ENCODE data around the gene CR1L. TPM values are rescaled to one million over a fixed set of nuclear protein-coding genes. Genes with fewer than 3 reads are reported as not detected.

CR1L gene
- total and polyA plus RNA-seq, 9 of the 15 experiments (the other 6 are each of a cell fraction or from before 2014, with no cell fraction given) = 10.1 to 74.8 (median 34.3) TPM

GRCh38 chr1:207747627-207748492 lies 102.9 kb downstream of the CR1L start (continued):
- no peak for TF ChIP-seq NCOA2 (IDR thresholded peaks at IDR 0.05; ENCODE audit: partially characterized antibody in 2 of 2)
- peak; percentile 84; the same call in 1 of the 2 replicates for TF ChIP-seq DMBX1 (CRISPR knock-in tag; IDR thresholded peaks at IDR 0.05; ENCODE audit: borderline replicate concordance)
- no peak for TF ChIP-seq KLF16 (IDR thresholded peaks at IDR 0.05)
- TF ChIP-seq CTBP1 (IDR thresholded peaks at IDR 0.05; ENCODE audit: borderline replicate concordance) = peak; percentile 65
- TF ChIP-seq ZNF444 (CRISPR knock-in tag; IDR thresholded peaks at IDR 0.05) = no peak
- TF ChIP-seq DDX20 (tag; IDR thresholded peaks at IDR 0.05; ENCODE audit: low read depth) = no peak
- TF ChIP-seq CBFA2T2 (conservative IDR thresholded peaks at IDR 0.05) = no peak
- TF ChIP-seq TRIM24 (IDR thresholded peaks at IDR 0.05) = peak in 1 of 2 experiments; percentile 23; a peak in 1 of 4 replicates
- TF ChIP-seq LCOR (CRISPR knock-in tag; IDR thresholded peaks at IDR 0.05) = no peak
- no peak for TF ChIP-seq ZNF197 (CRISPR knock-in tag; IDR thresholded peaks at IDR 0.05; ENCODE audit: low read depth)
- TF ChIP-seq CCAR2 (IDR thresholded peaks at IDR 0.05; ENCODE audit: low read depth, low read length) = no peak
- TF ChIP-seq HDAC6 (IDR thresholded peaks at IDR 0.05; ENCODE audit: low read depth, low read length) = no peak
- no peak for TF ChIP-seq MCM5 (IDR thresholded peaks at IDR 0.05; ENCODE audit: low read depth)
- no peak for TF ChIP-seq HIVEP1 (CRISPR knock-in tag; IDR thresholded peaks at IDR 0.05)
- TF ChIP-seq EP400 (IDR thresholded peaks at IDR 0.05) = peak; percentile 45; the same call in 1 of the 2 replicates
- no peak for TF ChIP-seq CBX2 (IDR thresholded peaks at IDR 0.05; ENCODE audit: insufficient read depth, low read length, poor library complexity, severe bottlenecking)
- no peak for TF ChIP-seq E2F1 (CRISPR knock-in tag; IDR thresholded peaks at IDR 0.05)
- TF ChIP-seq YY1 (IDR thresholded peaks at IDR 0.05; ENCODE audit: borderline replicate concordance in 1 of 3, control insufficient read depth in 1 of 3, extremely low read depth in 1 of 3, insufficient read depth in 3 of 3, insufficient read length in 1 of 3, insufficient replicate concordance in 2 of 3, low read depth in 1 of 3, low read length in 2 of 3) = peak; percentile 11 to 75 (median 25)
- no peak for TF ChIP-seq ESRRA (IDR thresholded peaks at IDR 0.05; ENCODE audit: borderline replicate concordance, low read depth)
- no peak for TF ChIP-seq NFIC (IDR thresholded peaks at IDR 0.05)
- no peak for TF ChIP-seq BRF1 (IDR thresholded peaks at IDR 0.05; ENCODE audit: borderline replicate concordance, extremely low read depth, insufficient read length)
- 0 out of 2 replicates have a peak, but pooled peaks have one; percentile 44 for TF ChIP-seq ZNF75A (CRISPR knock-in tag; IDR thresholded peaks at IDR 0.05)
- no peak for TF ChIP-seq ZFX (CRISPR knock-in tag; IDR thresholded peaks at IDR 0.05)
- TF ChIP-seq ZBTB26 (CRISPR knock-in tag; IDR thresholded peaks at IDR 0.05) = no peak
- TF ChIP-seq ZBTB1 (CRISPR knock-in tag; IDR thresholded peaks at IDR 0.05; ENCODE audit: borderline replicate concordance, low read depth) = no peak
- TF ChIP-seq ZNF696 (CRISPR knock-in tag; conservative IDR thresholded peaks at IDR 0.05) = no peak
- TF ChIP-seq NR4A1 (CRISPR knock-in tag; IDR thresholded peaks at IDR 0.05) = no peak
- peak; percentile 80; the same call in 1 of the 2 replicates for TF ChIP-seq NR4A1 (tag; IDR thresholded peaks at IDR 0.05)

Measured in K562 (cell line).